Measurements from ENCODE around the gene NFE2L3.

The NFE2L3 gene

GRCh38 chr7:26185131-26185843 is 33.3 kb downstream of the NFE2L3 start:
- no peak for DNase-seq (ENCODE audit: low read depth, low spot score)
- TF ChIP-seq ZNF274 (IDR thresholded peaks at IDR 0.05; ENCODE audit: low read depth, low read length): no peak
- TF ChIP-seq YY1 (IDR thresholded peaks at IDR 0.05; ENCODE audit: insufficient read depth, insufficient read length): no peak
- TF ChIP-seq SUZ12 (IDR thresholded peaks at IDR 0.05; ENCODE audit: extremely low read depth, insufficient read depth, insufficient read length): no peak

DNA sequence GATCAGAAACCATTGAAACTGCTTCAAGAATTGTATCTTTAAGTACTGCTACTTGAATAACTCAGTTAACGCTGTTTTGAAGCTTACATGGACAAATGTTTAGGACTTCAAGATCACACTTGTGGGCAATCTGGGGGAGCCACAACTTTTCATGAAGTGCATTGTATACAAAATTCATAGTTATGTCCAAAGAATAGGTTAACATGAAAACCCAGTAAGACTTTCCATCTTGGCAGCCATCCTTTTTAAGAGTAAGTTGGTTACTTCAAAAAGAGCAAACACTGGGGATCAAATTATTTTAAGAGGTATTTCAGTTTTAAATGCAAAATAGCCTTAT is 33.8 kb downstream of the NFE2L3 start:
- H3K27me3 ChIP-seq (ENCODE audit: insufficient read depth, insufficient read length): no peaks in the 10 kb centered on the region
- no peak for DNase-seq (ENCODE audit: low read depth, low spot score)
- no peaks in the 10 kb centered on the region for H3K9me3 ChIP-seq (ENCODE audit: insufficient read depth, low read length)
- no peak overlapping the region for H3K4me3 ChIP-seq (ENCODE audit: insufficient read length, low read depth)
- peaks cover 52% of the 10 kb centered on the region for H3K36me3 ChIP-seq (ENCODE audit: insufficient read depth, insufficient read length, low read length)
- no peaks in the 10 kb centered on the region for H3K4me1 ChIP-seq (ENCODE audit: insufficient read depth, insufficient read length)
- no peak for TF ChIP-seq YY1 (IDR thresholded peaks at IDR 0.05; ENCODE audit: insufficient read depth, insufficient read length)
- no peak overlapping the region for H3K9ac ChIP-seq (ENCODE audit: insufficient read length, low read depth)

More at GRCh38 chr7:26185131-26185843, 33.3 kb downstream of the NFE2L3 start:
- Histone ChIP-seq H3K9ac (ENCODE audit: insufficient read length, low read depth) (no peak overlapping the region), H3K9me3 (ENCODE audit: insufficient read depth, low read length) (no peaks in the 10 kb centered on the region), H3K36me3 (ENCODE audit: insufficient read depth, insufficient read length, low read length) (peaks cover 47% of the 10 kb centered on the region), H3K27me3 (ENCODE audit: insufficient read depth, insufficient read length) (no peaks in the 10 kb centered on the region), H3K4me1 (ENCODE audit: insufficient read depth, insufficient read length) (no peaks in the 10 kb centered on the region), H3K4me3 (ENCODE audit: insufficient read length, low read depth) (no peak overlapping the region)

GRCh38 chr7:26186364-26187311 is 34.6 kb downstream of the NFE2L3 start:
- Histone ChIP-seq H3K9ac (ENCODE audit: insufficient read length, low read depth) (no peak overlapping the region), H3K4me3 (ENCODE audit: insufficient read length, low read depth) (no peak overlapping the region), H3K36me3 (ENCODE audit: insufficient read depth, insufficient read length, low read length) (peaks cover 60% of the 10 kb centered on the region), H3K27me3 (ENCODE audit: insufficient read depth, insufficient read length) (no peaks in the 10 kb centered on the region), H3K4me1 (ENCODE audit: insufficient read depth, insufficient read length) (no peaks in the 10 kb centered on the region), H3K9me3 (ENCODE audit: insufficient read depth, low read length) (no peaks in the 10 kb centered on the region)
- TF ChIP-seq ZNF274 (IDR thresholded peaks at IDR 0.05; ENCODE audit: low read depth, low read length) (no peak), YY1 (IDR thresholded peaks at IDR 0.05; ENCODE audit: insufficient read depth, insufficient read length) (no peak), SUZ12 (IDR thresholded peaks at IDR 0.05; ENCODE audit: extremely low read depth, insufficient read depth, insufficient read length) (no peak)
- no peak for DNase-seq (ENCODE audit: low read depth, low spot score)

GRCh38 chr7:26187380-26188205 is 35.6 kb downstream of the NFE2L3 start:
- H3K4me1 ChIP-seq (ENCODE audit: insufficient read depth, insufficient read length): no peaks in the 10 kb centered on the region
- no peak for DNase-seq (ENCODE audit: low read depth, low spot score)

GRCh38 chr7:26188206-26188956 is 36.4 kb downstream of the NFE2L3 start:
- no peaks in the 10 kb centered on the region for H3K9me3 ChIP-seq (ENCODE audit: insufficient read depth, low read length)
- H3K4me1 ChIP-seq (ENCODE audit: insufficient read depth, insufficient read length): no peaks in the 10 kb centered on the region
- H3K4me3 ChIP-seq (ENCODE audit: insufficient read length, low read depth): no peak overlapping the region
- H3K36me3 ChIP-seq (ENCODE audit: insufficient read depth, insufficient read length, low read length): peaks cover 78% of the 10 kb centered on the region
- DNase-seq (ENCODE audit: low read depth, low spot score): no peak
- no peak overlapping the region for H3K9ac ChIP-seq (ENCODE audit: insufficient read length, low read depth)
- no peak for TF ChIP-seq SUZ12 (IDR thresholded peaks at IDR 0.05; ENCODE audit: extremely low read depth, insufficient read depth, insufficient read length)
- TF ChIP-seq ZNF274 (IDR thresholded peaks at IDR 0.05; ENCODE audit: low read depth, low read length): no peak
- TF ChIP-seq YY1 (IDR thresholded peaks at IDR 0.05; ENCODE audit: insufficient read depth, insufficient read length): no peak
- H3K27me3 ChIP-seq (ENCODE audit: insufficient read depth, insufficient read length): no peaks in the 10 kb centered on the region

More at GRCh38 chr7:26187380-26188205, 35.6 kb downstream of the NFE2L3 start:
- H3K9ac ChIP-seq (ENCODE audit: insufficient read length, low read depth): no peak overlapping the region
- H3K36me3 ChIP-seq (ENCODE audit: insufficient read depth, insufficient read length, low read length): peaks cover 70% of the 10 kb centered on the region
- no peak overlapping the region for H3K4me3 ChIP-seq (ENCODE audit: insufficient read length, low read depth)
- H3K9me3 ChIP-seq (ENCODE audit: insufficient read depth, low read length): no peaks in the 10 kb centered on the region
- TF ChIP-seq ZNF274 (IDR thresholded peaks at IDR 0.05; ENCODE audit: low read depth, low read length): no peak
- no peak for TF ChIP-seq YY1 (IDR thresholded peaks at IDR 0.05; ENCODE audit: insufficient read depth, insufficient read length)
- TF ChIP-seq SUZ12 (IDR thresholded peaks at IDR 0.05; ENCODE audit: extremely low read depth, insufficient read depth, insufficient read length): no peak
- H3K27me3 ChIP-seq (ENCODE audit: insufficient read depth, insufficient read length): no peaks in the 10 kb centered on the region

DNA sequence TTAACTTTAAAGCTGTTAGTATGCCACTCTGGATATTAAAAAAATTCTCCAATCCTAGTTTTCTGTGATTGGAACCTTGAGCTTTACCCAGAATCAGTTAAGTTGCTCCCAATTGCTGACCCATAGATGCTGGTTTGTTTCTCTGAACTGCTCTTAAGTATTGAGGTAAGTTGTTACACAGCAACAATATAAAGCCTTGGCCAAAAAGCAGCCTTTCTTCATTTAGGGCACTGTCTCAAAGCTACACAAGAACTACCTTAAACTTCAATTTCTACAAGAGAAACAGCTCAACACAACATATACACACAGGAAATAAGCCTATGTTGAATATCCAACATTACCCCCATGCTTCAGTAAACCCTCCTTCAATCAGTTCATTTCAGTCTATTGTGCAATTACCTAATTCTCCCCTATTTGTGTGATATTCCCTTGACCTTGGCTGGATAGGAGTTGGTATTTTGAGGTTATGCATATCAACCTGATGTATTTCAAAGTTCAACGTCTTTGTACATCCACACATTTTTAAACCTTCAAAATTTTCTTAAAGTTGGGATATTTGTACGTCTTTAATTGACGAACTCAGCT is 37.1 kb downstream of the NFE2L3 start:
- H3K4me1 ChIP-seq (ENCODE audit: insufficient read depth, insufficient read length): no peaks in the 10 kb centered on the region
- no peaks in the 10 kb centered on the region for H3K9me3 ChIP-seq (ENCODE audit: insufficient read depth, low read length)
- no peak for DNase-seq (ENCODE audit: low read depth, low spot score)
- H3K4me3 ChIP-seq (ENCODE audit: insufficient read length, low read depth): no peak overlapping the region
- H3K36me3 ChIP-seq (ENCODE audit: insufficient read depth, insufficient read length, low read length): peaks cover 85% of the 10 kb centered on the region
- H3K27me3 ChIP-seq (ENCODE audit: insufficient read depth, insufficient read length): no peaks in the 10 kb centered on the region
- no peak for TF ChIP-seq YY1 (IDR thresholded peaks at IDR 0.05; ENCODE audit: insufficient read depth, insufficient read length)
- no peak for TF ChIP-seq SUZ12 (IDR thresholded peaks at IDR 0.05; ENCODE audit: extremely low read depth, insufficient read depth, insufficient read length)
- TF ChIP-seq ZNF274 (IDR thresholded peaks at IDR 0.05; ENCODE audit: low read depth, low read length): no peak
- no peak overlapping the region for H3K9ac ChIP-seq (ENCODE audit: insufficient read length, low read depth)

All from NT2/D1 (cell line).